ENCODE data around the gene C5orf52. TPM values are rescaled to one million over a fixed set of nuclear protein-coding genes. Genes with fewer than 3 reads are reported as not detected.
A peak's percentile ranks its signal among the peaks of the same experiment; 100 is the strongest.

C5orf52 gene
- total RNA-seq, 2 donors from 2014 or later, result 5.5 to 5.7 TPM

- Histone ChIP-seq H3K4me3 (no peak overlapping the region), H3K27ac (no peak overlapping the region), H3K4me1 (no peaks in the 10 kb centered on the region), H3K36me3 (no peaks in the 10 kb centered on the region), H3K27me3 (no peaks in the 10 kb centered on the region), H3K9me3 (no peaks in the 10 kb centered on the region), H3K9ac (ENCODE audit: low read depth in 2 of 2, low read length in 2 of 2) (no peak overlapping the region)
- no peak for TF ChIP-seq CTCF (IDR thresholded peaks at IDR 0.05)
- DNase-seq, result no peak
- intact Hi-C loops (cut with DNase I), result no loop called here
Measured at GRCh38 chr5:157648275-157648990, 22.9 kb upstream of the C5orf52 start.

- Histone ChIP-seq H3K27me3 (no peaks in the 10 kb centered on the region), H3K36me3 (no peaks in the 10 kb centered on the region), H3K27ac (no peak overlapping the region), H3K9me3 (no peaks in the 10 kb centered on the region), H3K4me1 (no peaks in the 10 kb centered on the region), H3K9ac (ENCODE audit: low read depth in 2 of 2, low read length in 2 of 2) (no peak overlapping the region), H3K4me3 (no peak overlapping the region)
- intact Hi-C loops (cut with DNase I), result no loop called here
- no peak for TF ChIP-seq CTCF (IDR thresholded peaks at IDR 0.05)
- DNase-seq, result no peak
Measured at GRCh38 chr5:157649101-157649500, 22.2 kb upstream of the C5orf52 start.

- Histone ChIP-seq H3K9me3 (no peaks in the 10 kb centered on the region), H3K4me3 (no peak overlapping the region), H3K27me3 (no peaks in the 10 kb centered on the region), H3K9ac (ENCODE audit: low read depth in 2 of 2, low read length in 2 of 2) (peak overlapping the region in 1 of 2 donors; percentile 76), H3K4me1 (no peaks in the 10 kb centered on the region), H3K27ac (no peak overlapping the region), H3K36me3 (no peaks in the 10 kb centered on the region)
- no peak for TF ChIP-seq CTCF (IDR thresholded peaks at IDR 0.05)
- no peak for DNase-seq
- intact Hi-C loops (cut with DNase I), result no loop called here
Measured at GRCh38 chr5:157650991-157651611, 20.2 kb upstream of the C5orf52 start.

- no peak for TF ChIP-seq CTCF (IDR thresholded peaks at IDR 0.05)
- H3K27me3 ChIP-seq, result no peaks in the 10 kb centered on the region
- intact Hi-C loops (cut with DNase I), result no loop called here
- H3K9ac ChIP-seq (ENCODE audit: low read depth in 2 of 2, low read length in 2 of 2), result peak overlapping the region in 1 of 2 donors; percentile 76
- peak; percentile 83 for DNase-seq
- H3K27ac ChIP-seq, result no peak overlapping the region
- H3K4me1 ChIP-seq, result no peaks in the 10 kb centered on the region
- H3K4me3 ChIP-seq, result peak overlapping the region; percentile 42
- H3K9me3 ChIP-seq, result no peaks in the 10 kb centered on the region
- H3K36me3 ChIP-seq, result no peaks in the 10 kb centered on the region
Measured at GRCh38 chr5:157651623-157652376, 19.5 kb upstream of the C5orf52 start.

- Histone ChIP-seq H3K9me3 (no peaks in the 10 kb centered on the region), H3K27me3 (no peaks in the 10 kb centered on the region), H3K4me1 (no peaks in the 10 kb centered on the region), H3K36me3 (no peaks in the 10 kb centered on the region), H3K4me3 (peak within 1 kb of the TSS; percentile 42), H3K9ac (ENCODE audit: low read depth in 2 of 2, low read length in 2 of 2) (peak within 1 kb of the TSS in 1 of 2 donors; percentile 76), H3K27ac (no peak within 1 kb of the TSS)
- intact Hi-C loops (cut with DNase I), result no loop called here
- no peak for TF ChIP-seq CTCF (IDR thresholded peaks at IDR 0.05)
- no peak for DNase-seq
Measured at GRCh38 chr5:157652377-157652692, 19.0 kb upstream of the C5orf52 start, which contains the start of gene SOX30. Gene SOX30 (minus strand): TSS chr5:157652438. CDS start chr5:157652078, 360 bp downstream.
